HG02970 (cell line): ENCODE data around the gene HPS6.

Experiments
- ATAC-seq: cut with Tn5 transposase; IDR thresholded peaks from one replicate; pipeline ENCODE4 v1.9.1; 2021; ENCODE audit warnings: mild to moderate bottlenecking, moderate library complexity, moderate number of reproducible peaks; ENCODE audit not compliant: unreplicated experiment, low FRiP score

Gene HPS6

DNA sequence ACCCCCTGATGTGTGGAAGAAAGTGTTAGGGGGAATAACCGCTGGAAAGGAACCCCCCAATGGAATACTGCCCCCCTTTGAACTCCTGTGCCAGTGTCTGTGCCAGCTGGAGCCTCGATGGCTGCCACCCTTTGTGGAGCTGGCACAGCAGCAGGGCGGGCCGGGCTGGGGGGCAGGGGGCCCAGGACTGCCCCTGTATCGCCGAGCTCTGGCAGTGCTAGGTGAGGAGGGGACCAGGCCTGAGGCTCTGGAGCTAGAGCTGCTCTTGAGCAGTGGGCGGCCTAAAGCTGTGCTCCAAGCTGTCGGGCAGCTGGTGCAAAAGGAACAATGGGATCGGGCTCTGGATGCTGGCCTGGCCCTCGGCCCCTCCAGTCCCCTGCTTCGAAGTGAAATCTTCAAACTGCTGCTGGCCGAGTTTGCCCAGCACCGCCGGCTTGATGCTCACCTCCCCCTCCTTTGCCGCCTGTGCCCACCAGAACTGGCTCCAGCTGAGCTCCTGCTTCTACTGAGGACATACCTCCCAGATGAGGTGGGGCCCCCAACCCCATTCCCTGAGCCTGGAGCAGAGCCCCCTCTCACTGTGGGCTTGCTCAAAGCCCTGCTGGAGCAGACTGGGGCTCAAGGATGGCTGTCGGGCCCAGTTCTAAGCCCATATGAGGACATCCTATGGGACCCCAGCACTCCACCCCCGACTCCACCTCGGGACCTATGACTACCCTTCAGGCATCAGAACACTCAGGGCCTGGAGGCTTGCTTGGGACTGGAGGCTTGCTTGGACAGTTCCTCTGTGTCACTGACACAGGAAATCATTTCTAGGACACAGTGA is 2.2 kb downstream of the HPS6 start:
- no peak for ATAC-seq

DNA sequence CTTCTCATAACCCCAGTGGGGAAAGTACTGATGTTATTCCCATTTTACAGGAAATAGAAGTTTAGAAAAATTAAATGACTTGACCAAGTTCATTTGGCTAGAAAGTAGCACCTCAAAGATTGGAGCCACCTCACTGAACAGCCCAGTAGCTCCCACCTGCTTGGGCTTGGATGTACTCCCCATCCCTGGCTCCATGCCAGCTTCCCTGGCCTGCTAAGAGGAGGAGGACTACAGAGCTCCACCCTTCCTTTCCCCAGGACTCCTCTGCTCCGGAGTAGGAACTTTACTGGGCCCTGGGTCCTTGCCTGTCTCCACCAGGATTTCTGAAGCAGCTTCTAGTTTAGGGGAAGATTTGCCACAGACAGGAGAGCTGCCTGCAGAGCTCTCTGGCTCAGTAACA is 3.1 kb downstream of the HPS6 start:
- no peak for ATAC-seq

DNA sequence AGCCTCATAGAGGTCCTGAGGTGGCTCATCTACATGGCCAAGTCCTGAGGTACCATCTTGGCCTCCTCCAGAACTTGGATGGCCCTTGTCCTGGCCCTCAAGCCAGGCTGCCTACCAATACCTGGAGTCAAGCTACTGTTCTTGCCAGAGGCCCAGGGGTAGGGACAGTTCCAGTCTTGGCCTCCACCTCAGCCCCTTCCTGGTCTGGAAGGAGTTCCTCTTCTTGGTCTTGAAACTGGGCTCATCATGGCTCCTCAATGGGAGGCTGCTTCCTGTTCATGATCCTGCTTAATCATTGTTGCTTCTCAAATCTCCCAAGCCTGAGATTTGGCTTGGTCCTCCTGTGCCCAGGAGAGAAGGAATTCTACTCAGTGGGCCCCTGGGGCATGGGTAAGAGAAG is 3.9 kb downstream of the HPS6 start:
- no peak for ATAC-seq

DNA sequence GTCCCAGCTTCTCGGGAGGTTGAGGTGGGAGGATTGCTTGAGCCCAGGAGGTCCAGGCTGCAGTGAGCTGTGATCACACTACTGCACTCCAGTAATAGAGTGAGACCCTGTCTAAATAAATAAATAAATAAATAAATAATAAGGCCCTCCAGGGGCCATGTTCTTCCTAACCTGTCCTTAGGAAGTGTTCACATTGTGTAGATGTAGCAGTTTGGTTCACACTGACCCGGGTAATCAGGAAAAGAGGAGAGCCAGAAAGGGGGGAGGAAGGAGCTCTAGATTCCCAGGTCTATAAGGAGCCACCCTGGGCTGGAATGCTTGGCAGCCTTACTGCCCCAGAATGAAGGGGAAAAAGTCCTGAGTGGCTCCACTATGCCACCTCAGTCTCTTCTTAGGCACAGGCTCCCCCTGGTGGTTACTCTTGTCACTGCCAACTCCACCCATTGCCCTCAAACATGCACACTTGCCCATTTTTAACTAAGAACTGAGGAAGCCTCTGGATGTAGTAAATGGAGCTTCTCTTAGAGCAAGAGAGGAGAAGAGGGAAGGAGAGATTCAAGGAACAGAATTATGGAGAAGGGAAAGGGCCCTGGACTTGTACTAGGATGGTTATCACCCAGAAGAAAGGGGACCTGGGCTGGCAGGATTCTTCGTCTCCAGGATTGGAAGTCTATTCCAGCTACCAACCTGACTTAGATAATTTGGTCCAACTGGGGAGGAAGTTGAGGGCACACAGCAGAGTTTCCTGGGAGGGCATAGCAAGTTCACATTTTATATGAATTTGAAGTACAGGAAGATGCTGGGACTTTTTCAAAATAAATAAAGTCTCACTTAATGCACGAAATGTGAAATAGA is 7.8 kb downstream of the HPS6 start:
- no peak for ATAC-seq

DNA sequence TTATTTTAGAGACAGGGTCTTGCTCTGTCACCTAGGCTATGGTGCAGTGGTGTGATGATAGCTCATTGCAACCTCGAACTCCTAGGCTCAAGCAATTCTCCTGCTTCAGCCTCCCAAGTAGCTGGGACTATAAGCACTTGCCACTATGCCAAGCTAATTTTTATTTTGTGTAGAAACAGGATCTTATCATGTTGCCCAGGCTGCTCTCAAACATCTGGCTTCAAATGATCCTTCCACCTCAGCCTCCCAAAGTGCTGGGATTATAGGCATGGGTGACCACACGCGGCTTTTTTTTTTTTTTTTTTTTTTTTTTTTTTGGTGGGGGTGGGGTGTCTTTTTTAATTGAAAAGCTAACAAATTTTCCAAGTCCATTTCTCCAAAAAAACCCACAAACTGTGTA is 18.4 kb downstream of the HPS6 start:
- ATAC-seq: no peak

DNA sequence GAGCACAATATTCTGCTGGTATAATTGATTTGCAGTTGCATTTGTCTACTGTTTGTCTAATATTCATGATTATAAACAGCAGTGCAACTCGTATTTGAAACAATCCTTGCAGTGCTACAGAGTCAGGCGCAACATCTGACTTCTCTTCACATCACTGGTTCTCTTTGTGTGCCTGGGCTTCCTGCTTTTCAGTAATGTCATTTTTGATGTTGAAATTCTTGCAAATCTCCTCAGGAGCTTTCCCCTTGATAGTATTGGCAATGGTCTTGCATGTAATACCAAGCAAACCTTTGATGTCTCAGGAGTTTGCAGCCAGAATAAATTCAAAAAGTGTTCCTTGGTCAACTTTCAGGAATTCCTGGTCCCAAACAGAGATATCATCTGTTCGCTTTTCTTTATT is 20.2 kb downstream of the HPS6 start:
- ATAC-seq: no peak

DNA sequence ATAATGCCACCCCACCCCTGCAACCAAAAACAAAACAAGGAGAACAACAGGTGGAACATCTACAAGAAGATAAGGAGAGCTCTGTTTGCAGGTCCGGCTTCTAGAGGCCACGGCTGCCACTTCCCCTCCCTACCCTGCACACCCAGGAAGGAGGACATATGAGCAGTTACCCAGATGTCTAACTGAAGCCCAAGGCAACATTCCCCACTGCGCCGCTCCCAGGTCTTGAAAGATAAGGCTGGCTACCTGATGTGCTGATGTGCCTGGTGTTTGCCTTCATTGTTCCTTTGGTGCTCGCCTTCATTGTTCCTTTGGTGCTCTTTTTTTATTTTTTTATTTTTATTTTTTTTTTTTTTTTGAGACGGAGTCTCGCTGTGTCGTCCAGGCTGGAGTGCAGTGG is 21.0 kb downstream of the HPS6 start:
- no peak for ATAC-seq

DNA sequence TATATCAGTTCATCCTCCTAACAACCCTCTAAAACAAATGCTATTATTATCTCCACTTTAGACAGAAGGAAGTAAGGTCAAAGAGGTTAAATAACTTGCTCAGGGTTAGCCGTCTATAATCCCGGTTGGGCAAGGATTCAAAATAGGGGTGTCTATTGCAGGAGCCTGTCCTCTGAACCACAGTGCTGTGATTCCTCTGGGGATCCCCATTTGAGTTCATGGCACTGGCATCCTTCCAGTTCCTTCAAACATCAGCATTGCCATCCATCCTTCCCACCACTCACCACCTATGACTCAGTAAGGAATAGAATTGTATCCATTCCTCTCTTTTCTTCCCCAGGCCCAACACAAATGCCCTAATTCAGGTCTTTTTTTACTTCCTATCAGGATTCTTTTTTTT is 25.6 kb downstream of the HPS6 start:
- no peak for ATAC-seq

DNA sequence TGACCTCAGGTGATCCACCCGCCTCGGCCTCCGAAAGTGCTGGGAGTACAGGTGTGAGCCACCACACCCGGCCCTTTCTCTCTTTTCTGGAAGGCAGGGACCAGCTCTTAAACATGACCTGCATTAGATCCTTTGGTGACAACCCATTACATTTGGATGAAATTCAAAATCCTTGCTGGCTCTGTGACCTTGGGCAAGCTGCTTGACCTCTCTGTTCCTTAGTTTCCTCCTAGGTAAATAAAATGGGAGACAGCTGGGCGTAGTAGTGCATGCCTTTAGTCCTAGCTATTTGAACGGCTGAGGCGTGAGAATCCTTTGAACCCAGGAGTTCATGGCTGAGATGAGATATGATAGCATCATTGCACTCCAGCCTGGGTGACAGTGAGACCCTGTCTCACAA is 31.3 kb downstream of the HPS6 start:
- ATAC-seq: no peak

DNA sequence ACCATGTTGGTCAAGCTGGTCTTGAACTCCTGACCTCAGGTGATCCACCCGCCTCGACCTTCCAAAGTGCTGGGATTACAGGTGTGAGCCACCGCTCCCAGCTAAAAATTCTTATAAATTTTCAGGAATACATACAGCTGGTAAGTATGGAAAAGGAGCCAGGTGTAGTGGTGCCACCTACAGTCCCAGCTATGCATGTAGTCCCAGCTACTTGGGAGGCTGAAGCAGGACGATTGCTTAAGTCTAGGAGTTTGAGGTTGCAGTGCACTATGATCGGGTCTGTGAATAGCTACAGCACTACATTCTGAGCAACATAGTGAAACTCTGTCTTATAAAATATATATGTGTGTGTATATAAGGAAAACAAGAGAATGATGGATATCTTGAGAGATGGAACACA is 36.0 kb downstream of the HPS6 start:
- ATAC-seq: no peak

DNA sequence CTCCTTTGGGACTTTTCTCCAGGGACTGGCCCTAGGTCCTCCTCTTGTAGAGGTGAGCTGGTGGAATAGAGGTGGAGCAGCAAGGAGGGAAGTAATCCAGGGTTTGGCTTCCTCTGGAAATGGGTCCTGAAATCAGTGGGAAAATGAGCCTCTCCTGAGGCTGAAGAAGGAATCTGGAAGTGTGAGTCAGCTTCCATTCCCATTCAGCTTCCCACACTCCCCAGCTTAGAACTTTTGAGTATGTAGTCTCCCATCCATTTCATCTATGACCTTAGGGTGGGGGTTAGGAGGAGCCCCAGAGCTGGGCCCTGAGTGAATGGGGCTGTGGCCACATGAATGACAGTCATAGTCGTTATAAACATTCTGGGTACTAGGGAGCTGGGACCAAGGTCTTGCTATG is 37.3 kb downstream of the HPS6 start:
- no peak for ATAC-seq

DNA sequence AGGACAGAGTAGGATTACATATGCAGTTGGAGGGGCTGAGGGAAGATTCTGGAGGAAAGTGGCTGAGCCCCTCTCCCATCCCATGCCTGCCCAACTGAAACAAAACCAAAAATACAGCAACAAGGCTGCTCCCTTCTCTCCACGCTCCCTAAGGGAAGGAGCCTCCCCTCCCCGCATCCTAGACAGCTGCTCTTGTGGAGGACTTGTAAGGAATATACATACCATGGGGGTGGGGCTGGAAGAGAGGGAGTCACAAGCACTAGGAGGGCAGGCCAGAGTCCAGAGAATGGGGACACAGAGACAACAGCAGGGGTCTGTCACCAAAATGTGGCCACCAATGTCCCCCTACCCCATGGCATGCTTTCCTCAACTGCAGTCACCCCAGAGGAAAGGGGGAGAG is 41.8 kb downstream of the HPS6 start:
- no peak for ATAC-seq

DNA sequence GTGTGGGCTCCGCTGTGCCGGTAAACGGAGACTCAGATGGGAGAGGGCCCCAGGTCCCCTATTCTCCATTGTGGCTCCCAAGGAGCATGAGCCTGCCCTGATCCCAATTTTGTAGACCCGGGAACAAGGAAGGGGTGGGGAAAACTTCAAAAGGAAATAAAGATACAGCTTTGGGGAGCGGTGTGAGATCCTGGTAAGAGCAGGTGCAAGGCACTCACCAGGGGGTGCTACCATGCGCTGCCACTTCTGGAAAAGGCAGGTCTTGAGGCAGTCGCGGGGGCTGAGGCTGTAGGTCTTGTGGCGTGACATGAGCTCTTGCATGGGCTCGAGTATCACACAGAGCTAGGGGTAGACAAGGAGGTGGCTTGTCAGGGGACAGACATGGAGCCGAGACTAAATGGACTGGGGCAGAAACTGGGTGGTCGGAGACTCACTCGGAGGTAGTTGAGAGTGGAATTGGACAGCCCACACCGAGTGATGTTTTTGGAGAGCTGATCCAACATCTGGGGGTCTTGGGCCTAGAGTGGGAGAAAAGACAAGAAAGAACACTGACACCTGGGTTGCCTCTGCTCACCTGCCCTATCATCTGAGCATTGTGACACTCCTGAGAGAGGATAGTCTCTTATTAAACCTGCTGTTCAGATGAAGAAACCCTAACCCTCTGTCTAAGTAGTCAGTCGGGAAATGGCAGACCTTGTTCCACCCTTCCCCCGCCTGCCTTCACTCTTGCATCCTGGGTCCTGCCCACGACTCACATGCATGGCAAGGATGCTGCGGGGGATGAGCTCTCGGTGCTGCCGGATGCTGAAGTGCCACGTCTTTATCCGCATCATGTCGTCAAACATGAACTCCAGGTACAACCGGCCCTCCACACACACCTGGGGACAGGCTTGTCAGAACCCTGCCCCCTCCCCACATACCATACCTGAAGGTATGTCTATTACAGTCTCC is 44.3 kb downstream of the HPS6 start:
- no peak for ATAC-seq

DNA sequence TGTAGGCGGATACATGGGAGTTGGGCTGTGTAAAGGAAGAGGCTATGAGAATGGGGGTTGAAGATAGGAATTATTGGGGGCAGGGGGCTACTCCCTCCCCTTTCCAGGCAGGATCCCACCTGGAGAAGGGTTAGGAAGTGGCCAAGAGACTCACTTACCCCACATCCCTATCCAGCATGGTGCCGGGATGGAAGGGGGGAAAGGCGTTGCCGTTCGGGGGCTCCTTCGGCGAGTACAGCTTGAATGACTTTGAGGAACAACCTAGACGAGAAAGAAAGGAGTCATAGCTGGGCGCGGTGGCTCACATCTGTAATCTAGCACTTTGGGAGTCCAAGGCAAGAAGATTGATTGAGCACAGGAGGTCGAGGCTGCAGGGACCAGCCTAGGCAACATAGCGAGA is 46.1 kb downstream of the HPS6 start:
- no peak for ATAC-seq

DNA sequence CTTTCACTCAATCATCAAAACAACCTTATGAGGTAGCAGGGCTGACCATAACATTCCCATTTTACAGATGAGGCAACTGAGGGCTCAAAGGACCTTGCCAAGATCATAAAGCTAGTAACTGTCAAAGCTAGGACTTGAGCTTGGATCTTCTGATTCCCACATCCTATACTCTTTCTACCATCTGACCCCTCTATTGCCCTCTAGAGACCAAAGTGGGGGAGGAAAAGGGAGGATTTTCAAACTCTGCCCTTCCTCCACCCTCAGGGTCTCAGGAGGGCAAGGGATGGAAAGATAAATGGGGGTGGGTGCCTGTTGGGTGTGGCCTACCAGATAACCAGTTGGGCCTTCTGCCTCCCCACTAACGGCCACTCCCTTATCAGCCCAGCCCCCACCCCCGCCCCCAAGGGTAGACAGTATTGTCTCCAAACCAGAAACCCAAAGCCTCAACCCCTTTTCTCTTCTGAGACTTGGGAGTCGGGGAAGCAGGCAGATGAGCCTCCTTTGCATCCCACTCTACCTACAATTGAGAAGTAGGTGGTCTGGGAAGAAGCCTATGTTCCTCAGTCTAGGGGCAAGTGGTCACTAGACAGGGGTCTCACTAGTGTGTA is 47.2 kb downstream of the HPS6 start:
- ATAC-seq: no peak

DNA sequence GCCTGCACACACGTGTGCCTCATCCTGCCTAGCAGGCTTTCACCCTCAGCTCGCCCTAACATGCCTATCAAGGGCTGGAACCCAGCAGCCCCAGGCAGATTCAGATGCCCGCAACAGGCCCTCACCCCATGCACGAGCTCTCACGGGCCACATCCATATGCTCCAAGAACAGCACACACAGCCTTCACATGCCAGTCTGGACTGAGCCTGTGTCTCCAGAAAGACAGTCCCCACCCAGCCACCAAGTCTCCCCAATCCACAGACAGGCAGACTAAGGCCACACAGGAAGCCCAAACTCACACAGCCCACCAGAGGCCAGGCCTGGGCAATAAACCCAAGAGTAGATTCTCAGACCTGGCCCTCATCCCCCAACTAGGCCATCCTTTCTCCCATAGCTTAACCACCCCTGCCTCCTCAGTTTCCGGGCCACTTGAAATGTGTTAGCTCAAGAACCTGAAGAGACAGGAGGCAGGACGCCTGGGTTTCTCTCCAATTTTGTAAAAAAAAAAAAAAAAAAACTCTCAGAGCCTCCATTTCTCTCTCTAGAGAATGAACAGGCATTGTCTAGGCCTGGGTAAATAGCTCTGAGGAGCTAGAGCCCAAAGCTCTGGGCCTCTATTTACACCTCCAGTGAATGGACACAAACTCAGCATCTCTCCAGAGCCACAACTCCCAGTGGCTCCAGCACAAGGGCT is 48.3 kb downstream of the HPS6 start:
- no peak for ATAC-seq

DNA sequence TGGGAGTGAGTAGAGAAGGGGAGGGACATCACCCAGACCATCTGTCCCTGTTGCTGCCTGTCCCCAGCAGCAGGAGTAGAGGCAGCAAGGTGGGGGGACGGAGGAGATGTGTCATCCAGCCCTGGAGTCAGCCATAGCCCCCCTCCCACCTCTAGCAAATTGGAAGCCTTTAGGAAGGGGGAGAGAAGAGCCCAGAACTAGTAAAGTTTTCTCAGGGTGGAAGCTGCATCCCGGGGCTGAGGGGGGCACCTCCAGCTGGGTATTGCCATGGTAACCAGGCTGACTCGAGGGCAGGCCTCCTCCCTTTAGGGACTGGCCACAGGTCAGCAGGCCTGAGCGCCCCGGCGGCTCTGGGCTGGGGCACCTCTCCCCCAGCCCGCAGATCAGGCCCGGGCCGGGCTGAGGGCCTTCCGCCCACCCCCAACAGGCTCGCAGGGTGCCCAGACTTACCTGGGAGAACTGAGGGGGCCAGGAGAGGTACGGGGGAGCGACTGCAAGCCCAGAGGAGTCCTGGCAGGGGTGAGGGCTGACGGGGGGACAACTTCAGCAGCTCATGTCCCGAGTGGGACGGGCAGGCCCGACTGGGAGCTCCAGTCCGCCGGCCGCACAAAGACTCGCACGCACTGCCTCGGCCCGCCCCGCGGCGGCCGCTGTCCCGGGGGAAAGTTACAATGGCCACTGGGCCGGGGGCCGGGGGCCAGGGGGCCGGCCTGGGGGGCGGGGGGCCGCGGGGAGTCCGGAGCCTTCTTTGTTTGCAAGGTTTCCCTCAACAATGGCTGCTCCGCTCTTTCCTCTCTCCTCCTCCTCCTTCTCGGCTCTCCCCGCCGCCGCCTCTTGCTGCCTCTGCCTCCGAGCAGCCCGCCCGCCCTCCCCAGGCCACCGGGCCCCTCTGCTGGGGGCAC is 49.1 kb downstream of the HPS6 start:
- ATAC-seq: no peak

DNA sequence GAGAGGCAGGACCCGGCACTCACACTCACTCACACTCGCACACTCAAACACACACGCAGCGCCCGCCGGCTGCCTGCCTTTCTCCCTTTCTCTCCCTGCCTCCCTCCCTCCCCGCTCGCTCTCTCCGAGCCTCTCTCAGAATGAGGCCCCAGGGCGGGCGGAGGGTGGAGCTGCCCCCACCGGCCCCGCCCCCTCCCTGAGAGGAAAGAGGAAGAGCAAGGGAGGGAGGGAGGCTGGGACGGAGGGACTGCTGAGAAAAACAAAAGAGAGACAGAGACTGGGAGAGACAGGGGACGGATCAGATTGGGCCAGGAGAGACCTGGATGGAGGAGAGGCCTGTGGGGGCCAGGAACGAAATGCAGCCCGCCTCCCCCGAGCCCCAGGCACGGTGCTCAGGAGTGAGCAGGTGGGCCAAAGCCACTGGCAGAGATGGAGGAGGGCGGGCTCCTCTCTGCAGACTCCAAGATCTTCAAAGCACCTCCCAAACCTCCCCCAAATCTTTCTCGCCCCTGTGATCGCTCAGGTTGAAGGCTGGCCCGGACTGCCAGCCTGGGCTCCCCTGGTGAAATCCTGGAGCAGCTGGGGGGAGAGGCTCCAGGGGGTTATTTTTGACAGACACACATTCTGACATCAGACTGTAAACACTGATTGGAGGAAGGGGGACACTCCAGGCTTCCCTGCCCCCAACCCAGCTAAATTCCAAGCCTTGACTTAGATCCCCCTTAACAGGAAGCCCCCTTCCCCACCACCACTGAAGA is 49.9 kb downstream of the HPS6 start:
- no peak for ATAC-seq
